Keratinocyte (primary cell): ENCODE measurements around the gene OR52B6. TPM values are rescaled to one million over a fixed set of nuclear protein-coding genes. Genes with fewer than 3 reads are reported as not detected.
A peak's percentile ranks its signal among the peaks of the same experiment; 100 is the strongest.

Experiments used
- DNase-seq: peaks from one replicate; pipeline ENCODE4 v3.0.0-alpha.2; 2011; ENCODE audit warnings: low read depth, missing footprints, low spot score
- FAIRE-seq: peaks from 2 replicates; lab custom pipeline; 2011; peaks lifted over from hg19 to GRCh38; lab: Jason Lieb, UNC
- H2AFZ ChIP-seq: 2 replicates; pipeline ENCODE4 v1.6.0; 2012; ENCODE audit warnings: low read length, control low read depth, inconsistent platforms; ENCODE audit not compliant: control insufficient read depth
- H3K27ac ChIP-seq: 2 replicates; pipeline ENCODE4 v1.5.1; 2011; ENCODE audit warnings: low read length; ENCODE audit not compliant: control insufficient read depth, insufficient read depth
- H3K27me3 ChIP-seq: 3 replicates; pipeline ENCODE4 v1.6.0; 2011; ENCODE audit warnings: low read length; ENCODE audit not compliant: control insufficient read depth, insufficient read depth; ENCODE audit errors: extremely low read depth
- H3K36me3 ChIP-seq, 2 experiments: 2 replicates in 1 of 2; 3 replicates in 1 of 2; pipeline ENCODE4 v1.5.1; 2011; ENCODE audit warnings: low read length in 2 of 2, mild to moderate bottlenecking in 1 of 2; ENCODE audit not compliant: control insufficient read depth in 2 of 2, insufficient read depth in 2 of 2; ENCODE audit errors: extremely low read depth in 1 of 2
- H3K4me1 ChIP-seq: 3 replicates; pipeline ENCODE4 v1.5.1; 2011; ENCODE audit warnings: low read length; ENCODE audit not compliant: control insufficient read depth, insufficient read depth; ENCODE audit errors: extremely low read depth
- H3K4me2 ChIP-seq: 3 replicates; pipeline ENCODE4 v1.6.0; 2011; ENCODE audit warnings: low read depth, low read length; ENCODE audit not compliant: control insufficient read depth, insufficient read depth; ENCODE audit errors: extremely low read depth
- H3K4me3 ChIP-seq, 3 experiments: fragments of 200-600 bp in 1 of 3; sonication (generic) in 1 of 3; 2 replicates in 2 of 3; 3 replicates in 1 of 3; pipeline ENCODE4 v1.5.1; 2011 to 2016; ENCODE audit warnings: low read length in 3 of 3, mild to moderate bottlenecking in 3 of 3, control low read depth in 2 of 3, inconsistent platforms in 1 of 3, low read depth in 1 of 3, mixed read lengths in 1 of 3, mixed run types in 1 of 3, moderate library complexity in 1 of 3; ENCODE audit not compliant: control insufficient read depth in 2 of 3, insufficient read depth in 2 of 3; ENCODE audit errors: extremely low read depth in 1 of 3
- H3K79me2 ChIP-seq: 2 replicates; pipeline ENCODE4 v1.6.0; 2012; ENCODE audit warnings: low read length; ENCODE audit not compliant: control insufficient read depth, insufficient read depth
- H3K9ac ChIP-seq: 3 replicates; pipeline ENCODE4 v1.6.0; 2011; ENCODE audit warnings: low read length; ENCODE audit not compliant: control insufficient read depth, insufficient read depth; ENCODE audit errors: extremely low read depth
- H3K9me1 ChIP-seq: 3 replicates; pipeline ENCODE4 v1.6.0; 2011; ENCODE audit warnings: low read length; ENCODE audit not compliant: control insufficient read depth, insufficient read depth; ENCODE audit errors: extremely low read depth
- H3K9me3 ChIP-seq: 2 replicates; pipeline ENCODE4 v1.5.1; 2012; ENCODE audit warnings: low read depth, low read length; ENCODE audit not compliant: control insufficient read depth
- H4K20me1 ChIP-seq: 3 replicates; pipeline ENCODE4 v1.6.0; 2011; ENCODE audit warnings: low read length; ENCODE audit not compliant: control insufficient read depth, insufficient read depth; ENCODE audit errors: extremely low read depth
- EZH2 ChIP-seq: IDR thresholded peaks from one replicate; pipeline ENCODE4 v1.6.1; 2012; ENCODE audit warnings: inconsistent platforms, mild to moderate bottlenecking, low read length, moderate library complexity
- dilution Hi-C: fragments of 300-500 bp; cut with MboI; formaldehyde crosslinking; loops from one replicate; pipeline ENCODE4 v1.7.0; 2020; ENCODE audit warnings: low sequenced_read_pairs; ENCODE audit not compliant: extremely low pct_ligation_motif_present
- polyA plus RNA-seq, 5 experiments: library from polyadenylated mRNA; depleted of rRNA in 3 of 5; stranded (reverse) in 3 of 5; stranded (forward) in 1 of 5; unstranded in 1 of 5; fragments of >200 nt; gene quantifications; 1 replicate in 1 of 5; 2 replicates in 3 of 5; 3 replicates in 1 of 5; pipeline versions ENCODE4 v1.2.1 to v1.2.3, GENCODE V29; 2011 to 2012; ENCODE audit warnings: missing spikeins in 2 of 5, low read depth in 1 of 5, low replicate concordance in 1 of 5
- TF ChIP-seq, protein P1 (sequence below), 3 experiments: IDR thresholded peaks in 1 of 3; conservative IDR thresholded peaks in 1 of 3; optimal IDR thresholded peaks in 1 of 3; 2 replicates in 2 of 3; 3 replicates in 1 of 3; pipeline versions ENCODE3 to v1.5.1; 2011; ENCODE audit warnings: low read length in 3 of 3, mild to moderate bottlenecking in 3 of 3, moderate library complexity in 2 of 3, control low read depth in 1 of 3, inconsistent platforms in 1 of 3; ENCODE audit not compliant: insufficient read depth in 2 of 3; ENCODE audit errors: extremely low read depth in 1 of 3

OR52B6 gene
- polyA plus RNA-seq, 1 donor (not counting 4 experiments of a cell fraction or from before 2014, with no cell fraction given): not detected

DNA sequence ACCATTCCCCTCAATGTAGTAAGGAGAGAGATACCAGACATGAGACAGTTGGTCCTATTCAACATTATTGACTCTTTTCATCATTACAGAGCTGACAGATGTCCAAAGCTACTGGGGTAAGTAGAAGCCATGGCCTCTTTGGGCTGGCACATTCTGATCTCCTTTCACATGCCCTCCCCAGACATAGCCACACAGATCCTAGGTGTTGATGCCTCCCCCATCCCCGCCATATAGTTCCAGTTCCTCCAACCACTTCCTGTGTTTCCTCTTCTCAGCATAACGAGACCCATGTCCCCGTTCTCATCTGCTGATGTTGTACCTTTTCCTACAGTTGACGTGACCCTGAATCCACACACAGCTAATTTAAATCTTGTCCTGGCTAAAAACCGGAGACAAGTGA, 29.8 kb downstream of the OR52B6 start:
- H2AFZ ChIP-seq: no peak overlapping the region
- H3K4me3 ChIP-seq: no peak overlapping the region
- FAIRE-seq (no peak), DNase-seq (no peak)
- peaks cover 10% of the 10 kb centered on the region for H3K4me1 ChIP-seq
- no peaks in the 10 kb centered on the region for H3K27me3 ChIP-seq
- no peak overlapping the region for H3K9ac ChIP-seq
- TF ChIP-seq, protein P1, sequence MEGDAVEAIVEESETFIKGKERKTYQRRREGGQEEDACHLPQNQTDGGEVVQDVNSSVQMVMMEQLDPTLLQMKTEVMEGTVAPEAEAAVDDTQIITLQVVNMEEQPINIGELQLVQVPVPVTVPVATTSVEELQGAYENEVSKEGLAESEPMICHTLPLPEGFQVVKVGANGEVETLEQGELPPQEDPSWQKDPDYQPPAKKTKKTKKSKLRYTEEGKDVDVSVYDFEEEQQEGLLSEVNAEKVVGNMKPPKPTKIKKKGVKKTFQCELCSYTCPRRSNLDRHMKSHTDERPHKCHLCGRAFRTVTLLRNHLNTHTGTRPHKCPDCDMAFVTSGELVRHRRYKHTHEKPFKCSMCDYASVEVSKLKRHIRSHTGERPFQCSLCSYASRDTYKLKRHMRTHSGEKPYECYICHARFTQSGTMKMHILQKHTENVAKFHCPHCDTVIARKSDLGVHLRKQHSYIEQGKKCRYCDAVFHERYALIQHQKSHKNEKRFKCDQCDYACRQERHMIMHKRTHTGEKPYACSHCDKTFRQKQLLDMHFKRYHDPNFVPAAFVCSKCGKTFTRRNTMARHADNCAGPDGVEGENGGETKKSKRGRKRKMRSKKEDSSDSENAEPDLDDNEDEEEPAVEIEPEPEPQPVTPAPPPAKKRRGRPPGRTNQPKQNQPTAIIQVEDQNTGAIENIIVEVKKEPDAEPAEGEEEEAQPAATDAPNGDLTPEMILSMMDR (optimal IDR thresholded peaks at IDR 0.05 in 1 of 3, IDR thresholded peaks at IDR 0.05 in 1 of 3, conservative IDR thresholded peaks at IDR 0.05 in 1 of 3; ENCODE audit: extremely low read depth in 1 of 3, insufficient read depth in 2 of 3, low read length in 3 of 3): no peak
- no peak for TF ChIP-seq EZH2
- dilution Hi-C loops: no loop called here
- no peaks in the 10 kb centered on the region for H4K20me1 ChIP-seq
- H3K9me3 ChIP-seq: no peaks in the 10 kb centered on the region
- peaks cover 0 to 1% of the 10 kb centered on the region in 2 experiments for H3K36me3 ChIP-seq
- no peaks in the 10 kb centered on the region for H3K9me1 ChIP-seq
- no peak overlapping the region for H3K27ac ChIP-seq
- H3K79me2 ChIP-seq: no peaks in the 10 kb centered on the region
- no peak overlapping the region for H3K4me2 ChIP-seq

DNA sequence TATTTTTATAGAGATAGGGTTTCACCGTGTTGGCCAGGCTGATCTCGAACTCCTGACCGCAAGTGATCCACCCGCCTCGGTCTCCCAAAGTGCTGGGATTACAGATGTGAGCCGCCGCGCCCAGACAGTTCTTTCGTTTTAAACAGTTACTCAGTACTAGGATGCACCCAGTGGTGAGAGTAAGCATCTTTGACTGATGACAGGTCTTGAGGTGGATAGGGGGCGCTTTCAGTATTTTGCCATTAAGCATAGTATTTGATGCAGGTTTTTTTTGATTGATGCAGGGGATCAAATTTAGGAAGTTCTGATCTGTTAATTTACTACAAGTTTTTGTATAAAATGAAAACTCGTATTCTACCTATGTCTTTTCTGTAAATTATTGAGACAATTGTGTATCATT, 30.9 kb downstream of the OR52B6 start:
- dilution Hi-C loops: no loop called here
- no peaks in the 10 kb centered on the region for H3K9me1 ChIP-seq
- TF ChIP-seq, protein P1 (optimal IDR thresholded peaks at IDR 0.05 in 1 of 3, IDR thresholded peaks at IDR 0.05 in 1 of 3, conservative IDR thresholded peaks at IDR 0.05 in 1 of 3; ENCODE audit: extremely low read depth in 1 of 3, insufficient read depth in 2 of 3, low read length in 3 of 3): peak in 1 of 3 experiments; percentile 11
- TF ChIP-seq EZH2: no peak
- FAIRE-seq: no peak
- H3K4me1 ChIP-seq: no peaks in the 10 kb centered on the region
- H3K4me3 ChIP-seq: no peak overlapping the region
- H3K4me2 ChIP-seq: no peak overlapping the region
- no peak overlapping the region for H2AFZ ChIP-seq
- no peak overlapping the region for H3K27ac ChIP-seq
- H3K9ac ChIP-seq: no peak overlapping the region
- no peaks in the 10 kb centered on the region for H4K20me1 ChIP-seq
- no peaks in the 10 kb centered on the region for H3K27me3 ChIP-seq
- no peaks in the 10 kb centered on the region for H3K9me3 ChIP-seq
- DNase-seq: no peak
- peaks cover 0 to 1% of the 10 kb centered on the region in 2 experiments for H3K36me3 ChIP-seq
- H3K79me2 ChIP-seq: no peaks in the 10 kb centered on the region
